K562 (cell line): ENCODE data around the gene RINT1. TPM values are rescaled to one million over a fixed set of nuclear protein-coding genes. Genes with fewer than 3 reads are reported as not detected.

Experiments used
- E2F6 ChIP-seq, 2 experiments: IDR thresholded peaks; 2 replicates each; pipeline ENCODE4 v1.6.1; 2011; ENCODE audit warnings: borderline replicate concordance in 1 of 2, control low read depth in 1 of 2, low read depth in 1 of 2, low read length in 1 of 2, mild to moderate bottlenecking in 1 of 2, mixed read lengths in 1 of 2, moderate library complexity in 1 of 2; ENCODE audit not compliant: insufficient read depth in 1 of 2, insufficient read length in 1 of 2, poor library complexity in 1 of 2, severe bottlenecking in 1 of 2; ENCODE audit errors: extremely low read depth in 1 of 2
- EP400 ChIP-seq: fragments of 450-650 bp; IDR thresholded peaks from 2 replicates; pipeline ENCODE4 v1.6.1; 2017; ENCODE audit warnings: antibody characterized with exemption, mild to moderate bottlenecking, moderate library complexity
- FOXP1 ChIP-seq: sonication (generic); formaldehyde crosslinking; IDR thresholded peaks from 2 replicates; pipeline ENCODE4 v1.8.0; 2022; ENCODE audit warnings: mild to moderate bottlenecking, missing genetic modification reagents
- MED1 ChIP-seq: sonication (generic); formaldehyde crosslinking; IDR thresholded peaks from 2 replicates; pipeline ENCODE4 v1.8.1; 2023; ENCODE audit warnings: missing genetic modification reagents, borderline replicate concordance
- MGA ChIP-seq: fragments of 450-650 bp; IDR thresholded peaks from 2 replicates; pipeline ENCODE4 v1.6.1; 2016; ENCODE audit warnings: mild to moderate bottlenecking, moderate library complexity
- MLLT1 ChIP-seq, 2 experiments: fragments of 450-650 bp; IDR thresholded peaks; 2 replicates each; pipeline ENCODE4 v1.6.1; 2016
- NRF1 ChIP-seq, 2 experiments: fragments of 450-650 bp; IDR thresholded peaks in 1 of 2; conservative IDR thresholded peaks in 1 of 2; 2 replicates each; pipeline ENCODE4 v1.6.1; 2014; ENCODE audit warnings: mild to moderate bottlenecking in 2 of 2
- PYGO2 ChIP-seq: fragments of 450-650 bp; IDR thresholded peaks from 2 replicates; pipeline ENCODE4 v1.6.1; 2016; ENCODE audit warnings: mild to moderate bottlenecking, missing genetic modification characterization, moderate library complexity, missing compliant biosample characterization
- USF1 ChIP-seq: sonication (generic); formaldehyde crosslinking; IDR thresholded peaks from 2 replicates; pipeline ENCODE4 v1.9.0; 2022; ENCODE audit warnings: mild to moderate bottlenecking, missing genetic modification reagents
- ZBTB8A ChIP-seq: fragments of 450-650 bp; IDR thresholded peaks from 2 replicates; pipeline ENCODE4 v1.6.1; 2018; ENCODE audit warnings: mild to moderate bottlenecking, moderate library complexity; ENCODE audit not compliant: partially characterized antibody
- ZNF586 ChIP-seq: fragments of 450-650 bp; formaldehyde crosslinking; conservative IDR thresholded peaks from 2 replicates; pipeline ENCODE4 v1.4.0; 2020; ENCODE audit warnings: mild to moderate bottlenecking, moderate library complexity
- polyA plus RNA-seq, 8 experiments: library from polyadenylated mRNA; depleted of rRNA in 4 of 8; stranded (reverse) in 5 of 8; unstranded in 3 of 8; fragments of >200 nt; fragmentation: Nextera tagmentation in 2 of 8; fragmentation: Illumina TruSeq in 1 of 8; extraction: Ambion mirVana in 2 of 8; extraction: Trizol in 1 of 8; gene quantifications; 2 replicates each; pipeline versions ENCODE4 v1.2.1 to v1.2.3, GENCODE V29; 2011 to 2014; ENCODE audit warnings: inconsistent platforms in 1 of 8, missing spikeins in 1 of 8
- total RNA-seq, 7 experiments: library from RNA; depleted of rRNA in 6 of 7; stranded (reverse); fragments of >200 nt in 6 of 7; fragmentation: Illumina TruSeq in 2 of 7; extraction: Trizol in 2 of 7; gene quantifications; 2 replicates each; pipeline versions ENCODE4 v1.2.1 to v1.2.3, GENCODE V29; 2011 to 2021; ENCODE audit warnings: low replicate concordance in 1 of 7

RINT1 gene
- total and polyA plus RNA-seq, 9 of the 15 experiments (the other 6 are each of a cell fraction or from before 2014, with no cell fraction given) = 21.3 to 74.3 (median 27.4) TPM

- TF ChIP-seq MLLT1 (IDR thresholded peaks at IDR 0.05) = no peak
- TF ChIP-seq EP400 = peak; percentile 69; the same call in 1 of the 2 replicates
- TF ChIP-seq ZNF586 (CRISPR knock-in tag) = no peak
- TF ChIP-seq NRF1 (conservative IDR thresholded peaks at IDR 0.05 in 1 of 2, IDR thresholded peaks at IDR 0.05 in 1 of 2) = peak; percentile 85 to 87; a peak in 3 of 4 replicates
- TF ChIP-seq PYGO2 (tag) = no peak
- no peak for TF ChIP-seq ZBTB8A
- TF ChIP-seq MGA = peak; percentile 44; the same call in 1 of the 2 replicates
- TF ChIP-seq E2F6 (IDR thresholded peaks at IDR 0.05; ENCODE audit: borderline replicate concordance in 1 of 2, extremely low read depth in 1 of 2, insufficient read depth in 1 of 2, insufficient read length in 1 of 2, low read depth in 1 of 2, low read length in 1 of 2, poor library complexity in 1 of 2, severe bottlenecking in 1 of 2) = peak; percentile 87 to 93
- 0 out of 2 replicates have a peak, but pooled peaks have one; percentile 60 for TF ChIP-seq MED1 (CRISPR knock-in tag)
- TF ChIP-seq FOXP1 (CRISPR knock-in tag) = no peak
- no peak for TF ChIP-seq USF1 (CRISPR knock-in tag)
Observed at GRCh38 chr7:105521717-105522463, 10.1 kb upstream of the RINT1 start, which contains the start of gene PUS7 (continued).
